Measurements from ENCODE around the gene RPN2.

The RPN2 gene

GRCh38 chr20:37262505-37262904, 83.4 kb downstream of the RPN2 start:
- Histone ChIP-seq H3K27ac (no peak overlapping the region), H3K36me3 (no peaks in the 10 kb centered on the region), H3K9me3 (ENCODE audit: severe bottlenecking) (no peaks in the 10 kb centered on the region), H3K4me3 (ENCODE audit: low read depth, low read length) (no peak overlapping the region), H3K27me3 (ENCODE audit: insufficient read depth, low read depth, severe bottlenecking) (no peaks in the 10 kb centered on the region)
- DNase-seq: no peak
- TF ChIP-seq CTCF (IDR thresholded peaks at IDR 0.05; ENCODE audit: low read depth, low read length): no peak

- no peaks in the 10 kb centered on the region for H3K27me3 ChIP-seq (ENCODE audit: insufficient read depth, low read depth, severe bottlenecking)
- no peak for DNase-seq
- no peaks in the 10 kb centered on the region for H3K9me3 ChIP-seq (ENCODE audit: severe bottlenecking)
- no peak for TF ChIP-seq CTCF (IDR thresholded peaks at IDR 0.05; ENCODE audit: low read depth, low read length)
- H3K36me3 ChIP-seq: no peaks in the 10 kb centered on the region
- H3K27ac ChIP-seq: no peak overlapping the region
- no peak overlapping the region for H3K4me3 ChIP-seq (ENCODE audit: low read depth, low read length)
These were observed 84.6 kb downstream of the RPN2 start for GRCh38 chr20:37263686-37264085.

GRCh38 chr20:37265152-37265551, 86.0 kb downstream of the RPN2 start:
- H3K27me3 ChIP-seq (ENCODE audit: insufficient read depth, low read depth, severe bottlenecking): no peaks in the 10 kb centered on the region
- H3K36me3 ChIP-seq: no peaks in the 10 kb centered on the region
- H3K4me3 ChIP-seq (ENCODE audit: low read depth, low read length): no peak overlapping the region
- no peak overlapping the region for H3K27ac ChIP-seq
- TF ChIP-seq CTCF (IDR thresholded peaks at IDR 0.05; ENCODE audit: low read depth, low read length): no peak
- DNase-seq: no peak
- no peaks in the 10 kb centered on the region for H3K9me3 ChIP-seq (ENCODE audit: severe bottlenecking)

GRCh38 chr20:37266940-37267666, 88.0 kb downstream of the RPN2 start:
- no peak overlapping the region for H3K4me3 ChIP-seq (ENCODE audit: low read depth, low read length)
- no peaks in the 10 kb centered on the region for H3K27me3 ChIP-seq (ENCODE audit: insufficient read depth, low read depth, severe bottlenecking)
- no peaks in the 10 kb centered on the region for H3K36me3 ChIP-seq
- no peaks in the 10 kb centered on the region for H3K9me3 ChIP-seq (ENCODE audit: severe bottlenecking)
- no peak overlapping the region for H3K27ac ChIP-seq
- no peak for DNase-seq
- TF ChIP-seq CTCF (IDR thresholded peaks at IDR 0.05; ENCODE audit: low read depth, low read length): no peak

- Histone ChIP-seq H3K9me3 (ENCODE audit: severe bottlenecking) (no peaks in the 10 kb centered on the region), H3K27ac (no peak overlapping the region), H3K4me3 (ENCODE audit: low read depth, low read length) (no peak overlapping the region), H3K36me3 (no peaks in the 10 kb centered on the region), H3K27me3 (ENCODE audit: insufficient read depth, low read depth, severe bottlenecking) (no peaks in the 10 kb centered on the region)
- no peak for TF ChIP-seq CTCF (IDR thresholded peaks at IDR 0.05; ENCODE audit: low read depth, low read length)
- DNase-seq: no peak
These were observed 88.7 kb downstream of the RPN2 start for GRCh38 chr20:37267667-37268313.

All from WERI-Rb-1 (cell line).